ENCODE measurements around the gene CCNQ.

DNA sequence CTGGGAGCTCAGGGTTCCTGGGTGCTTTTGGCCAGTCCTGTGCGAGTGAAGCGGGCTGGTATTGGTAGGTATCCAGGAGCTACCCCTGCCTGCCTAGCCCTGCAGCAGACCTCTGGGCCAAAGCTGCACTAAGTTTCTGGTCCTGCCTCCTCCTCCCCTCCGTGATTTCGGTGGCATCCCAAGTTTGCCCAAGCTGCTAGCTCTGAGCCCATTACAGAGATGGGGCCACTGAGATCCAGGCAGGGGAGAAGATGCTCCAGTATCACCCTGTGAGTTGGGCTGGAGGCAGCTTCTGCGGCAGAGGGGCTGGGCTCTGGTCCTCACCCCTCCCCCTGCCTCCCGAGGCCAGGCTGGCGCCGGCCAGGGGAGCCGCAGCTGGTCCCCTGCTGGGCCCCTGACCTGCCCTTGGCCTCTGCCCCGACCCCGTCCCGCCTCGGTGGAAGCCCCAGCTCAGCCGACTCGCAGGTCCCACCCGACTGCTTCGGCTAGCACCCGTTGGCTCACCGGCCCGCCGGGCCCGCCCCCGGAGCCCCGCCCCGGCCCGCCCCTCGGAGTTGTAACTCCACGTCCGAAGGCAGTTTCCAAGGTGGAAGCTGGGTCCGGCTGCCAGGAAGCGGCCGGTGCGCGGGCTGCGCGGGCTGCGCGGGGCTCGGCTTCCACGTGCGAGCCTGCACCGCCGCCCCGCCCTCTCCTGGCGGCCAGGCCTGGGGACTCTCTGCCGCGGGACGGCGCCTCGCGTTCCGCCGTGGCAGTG is 47.9 kb upstream of the CCNQ start, which contains the start of gene DUSP9:
- TF ChIP-seq, protein P1, sequence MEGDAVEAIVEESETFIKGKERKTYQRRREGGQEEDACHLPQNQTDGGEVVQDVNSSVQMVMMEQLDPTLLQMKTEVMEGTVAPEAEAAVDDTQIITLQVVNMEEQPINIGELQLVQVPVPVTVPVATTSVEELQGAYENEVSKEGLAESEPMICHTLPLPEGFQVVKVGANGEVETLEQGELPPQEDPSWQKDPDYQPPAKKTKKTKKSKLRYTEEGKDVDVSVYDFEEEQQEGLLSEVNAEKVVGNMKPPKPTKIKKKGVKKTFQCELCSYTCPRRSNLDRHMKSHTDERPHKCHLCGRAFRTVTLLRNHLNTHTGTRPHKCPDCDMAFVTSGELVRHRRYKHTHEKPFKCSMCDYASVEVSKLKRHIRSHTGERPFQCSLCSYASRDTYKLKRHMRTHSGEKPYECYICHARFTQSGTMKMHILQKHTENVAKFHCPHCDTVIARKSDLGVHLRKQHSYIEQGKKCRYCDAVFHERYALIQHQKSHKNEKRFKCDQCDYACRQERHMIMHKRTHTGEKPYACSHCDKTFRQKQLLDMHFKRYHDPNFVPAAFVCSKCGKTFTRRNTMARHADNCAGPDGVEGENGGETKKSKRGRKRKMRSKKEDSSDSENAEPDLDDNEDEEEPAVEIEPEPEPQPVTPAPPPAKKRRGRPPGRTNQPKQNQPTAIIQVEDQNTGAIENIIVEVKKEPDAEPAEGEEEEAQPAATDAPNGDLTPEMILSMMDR (conservative IDR thresholded peaks at IDR 0.05 in 1 of 2, IDR thresholded peaks at IDR 0.05 in 1 of 2; ENCODE audit: extremely low read depth in 1 of 2, insufficient read depth in 1 of 2, low read depth in 1 of 2, low read length in 2 of 2): no peak
- TF ChIP-seq EZH2 (IDR thresholded peaks at IDR 0.05; ENCODE audit: borderline replicate concordance, low read length): no peak

Measured in mammary epithelial cell (primary cell).